Measurements from ENCODE around the gene CCL3. TPM values are rescaled to one million over a fixed set of nuclear protein-coding genes. Genes with fewer than 3 reads are reported as not detected.

CCL3 gene
- total RNA-seq, 1 experiment from 2014 or later, result 0.46 TPM

Other genes with a start within 250 kb of the CCL3 start
- gene HEATR9, start 221.3 kb downstream of the CCL3 start, total RNA-seq (2014; rRNA removed; shearing (Covaris generic)), result not detected in 2 replicates
- 9.0 and 14.4 TPM in 2 replicates for gene CCL5, start 209.8 kb downstream of the CCL3 start, total RNA-seq (2014; rRNA removed; shearing (Covaris generic))
- gene RDM1, start 159.4 kb downstream of the CCL3 start, total RNA-seq (2014; rRNA removed; shearing (Covaris generic)), result 0.86 and 4.3 TPM in 2 replicates
- not detected in 2 replicates for gene LYZL6, start 146.4 kb downstream of the CCL3 start, total RNA-seq (2014; rRNA removed; shearing (Covaris generic))
- not detected in 2 replicates for gene CCL16, start 108.6 kb downstream of the CCL3 start, total RNA-seq (2014; rRNA removed; shearing (Covaris generic))
- gene CCL14, start 103.4 kb downstream of the CCL3 start, total RNA-seq (2014; rRNA removed; shearing (Covaris generic)), result not detected in 2 replicates
- gene CCL15, start 88.6 kb downstream of the CCL3 start, total RNA-seq (2014; rRNA removed; shearing (Covaris generic)), result not detected in 2 replicates
- gene CCL23, start 72.2 kb downstream of the CCL3 start, total RNA-seq (2014; rRNA removed; shearing (Covaris generic)), result not detected in 2 replicates
- gene CCL18, start 25.9 kb downstream of the CCL3 start, total RNA-seq (2014; rRNA removed; shearing (Covaris generic)), result not detected in 2 replicates
- gene CCL4, start 13.7 kb upstream of the CCL3 start, total RNA-seq (2014; rRNA removed; shearing (Covaris generic)), result not detected in 2 replicates
- not detected in 2 replicates for gene TBC1D3B, start 86.5 kb upstream of the CCL3 start, total RNA-seq (2014; rRNA removed; shearing (Covaris generic))
- 1.7 TPM in 1 of 2 replicates, not detected in the other for gene CCL3L1, start 106.6 kb upstream of the CCL3 start, total RNA-seq (2014; rRNA removed; shearing (Covaris generic))
- gene CCL4L2, start 120.9 kb upstream of the CCL3 start, total RNA-seq (2014; rRNA removed; shearing (Covaris generic)), result 0.63 and 2.9 TPM in 2 replicates
- gene TBC1D3I, start 174.4 kb upstream of the CCL3 start, total RNA-seq (2014; rRNA removed; shearing (Covaris generic)), result not detected in 2 replicates
- gene TBC1D3G, start 233.7 kb upstream of the CCL3 start, total RNA-seq (2014; rRNA removed; shearing (Covaris generic)), result not detected in 2 replicates